Measurements from ENCODE around the gene PRCP. TPM values are rescaled to one million over a fixed set of nuclear protein-coding genes. Genes with fewer than 3 reads are reported as not detected.

PRCP gene
- total RNA-seq, 1 experiment from 2014 or later: 67.9 TPM

DNA sequence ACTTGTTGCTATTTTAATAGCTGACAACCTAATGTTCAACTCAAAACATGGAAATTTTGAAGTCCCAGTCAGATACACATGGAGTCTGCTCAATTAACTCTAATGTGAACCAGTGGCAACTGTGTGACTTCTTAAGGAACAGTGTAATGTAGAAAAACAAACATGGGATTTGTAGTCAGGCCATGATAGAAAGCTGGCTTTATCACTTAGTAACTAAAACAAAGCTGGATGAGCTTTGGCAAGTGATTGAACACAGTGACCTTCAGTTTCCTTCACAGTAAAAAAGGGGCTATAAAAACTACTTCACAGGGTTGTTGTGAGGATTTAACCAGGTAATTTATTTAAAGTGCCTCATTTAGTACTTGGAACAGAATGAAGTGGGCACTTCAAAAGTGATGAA is 62.6 kb downstream of the PRCP start:
- no peak for DNase-seq (ENCODE audit: extremely low read depth, low read depth)

DNA sequence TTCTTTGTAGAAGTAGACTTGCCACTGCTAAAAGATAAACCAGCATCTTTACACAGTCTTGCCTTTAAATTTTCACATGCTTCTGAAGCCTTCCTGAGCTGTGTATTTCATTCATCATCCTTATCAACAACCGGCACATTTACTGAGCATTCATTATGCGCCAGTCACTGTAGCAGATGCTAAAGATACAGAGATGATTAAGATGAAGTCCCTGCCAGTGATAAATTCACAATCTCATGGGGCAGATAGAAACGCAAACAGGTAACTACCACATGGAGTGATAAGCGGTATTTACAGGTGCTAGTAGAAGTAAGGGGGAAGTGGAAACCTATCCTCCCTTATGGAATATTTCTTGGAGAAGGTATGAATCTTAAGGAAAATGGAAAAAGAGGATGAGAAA is 67.2 kb downstream of the PRCP start:
- DNase-seq (ENCODE audit: extremely low read depth, low read depth): no peak

- no peak for DNase-seq (ENCODE audit: extremely low read depth, low read depth)
Observed at GRCh38 chr11:82831364-82831763, 68.9 kb downstream of the PRCP start.

DNA sequence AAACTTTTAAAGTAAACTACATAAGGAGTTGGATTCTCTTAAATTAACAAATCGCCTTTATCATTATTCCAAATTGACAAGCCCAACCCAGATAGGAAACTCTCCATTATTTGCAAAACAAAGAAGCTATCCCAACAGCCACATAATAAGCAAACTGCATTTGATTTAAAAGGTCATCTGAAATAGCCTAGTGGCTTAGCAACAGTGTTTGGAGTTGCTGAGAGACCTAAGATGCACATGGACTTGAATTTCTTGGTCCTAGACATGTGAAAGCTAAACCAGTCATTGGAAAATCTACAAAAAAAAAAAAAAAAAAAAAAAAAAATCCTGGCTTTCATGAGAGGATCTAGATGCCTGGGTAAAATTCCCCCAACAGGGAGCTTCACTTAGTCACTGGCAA is 69.5 kb downstream of the PRCP start:
- no peak for DNase-seq (ENCODE audit: extremely low read depth, low read depth)

GRCh38 chr11:82829101-82829500 is 71.1 kb downstream of the PRCP start:
- no peak for DNase-seq (ENCODE audit: extremely low read depth, low read depth)

DNA sequence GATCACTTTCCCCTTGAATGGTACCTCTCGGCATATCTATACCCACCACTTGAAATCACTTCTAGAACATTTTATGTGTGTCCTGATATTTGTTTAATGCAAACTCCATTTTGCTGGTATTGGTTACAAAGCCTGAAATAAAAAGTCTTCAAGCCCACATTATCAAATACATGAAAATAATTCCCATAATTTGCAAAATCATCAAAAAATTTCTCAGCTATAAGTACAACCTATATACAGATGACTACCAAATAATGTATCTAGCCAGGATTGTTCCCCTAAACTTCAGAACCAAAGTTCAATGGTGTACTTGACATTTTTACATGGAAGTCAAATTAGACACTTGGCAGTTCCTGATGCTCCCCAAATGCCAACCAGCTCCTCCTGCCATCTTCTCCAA is 71.8 kb downstream of the PRCP start:
- DNase-seq (ENCODE audit: extremely low read depth, low read depth): no peak

DNA sequence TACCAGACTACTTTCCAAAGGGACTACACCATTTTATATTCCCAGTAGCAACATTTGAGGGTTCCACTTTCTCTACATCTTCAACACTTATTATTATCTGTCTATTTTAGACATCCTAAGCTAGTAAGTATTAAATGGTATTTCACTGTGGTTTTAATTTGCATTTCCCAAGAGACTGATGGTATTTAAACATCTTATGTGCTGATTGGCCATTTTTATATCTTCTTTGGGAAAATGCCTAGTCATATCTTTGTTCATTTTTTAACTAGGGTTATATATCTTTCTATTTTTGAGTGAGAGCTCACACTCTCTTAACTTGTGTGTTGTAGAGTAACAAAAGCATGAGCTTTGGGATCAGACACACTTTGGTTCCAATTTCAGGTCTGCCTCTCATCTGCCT is 73.7 kb downstream of the PRCP start:
- DNase-seq (ENCODE audit: extremely low read depth, low read depth): no peak

GRCh38 chr11:82823647-82824619 is 76.3 kb downstream of the PRCP start:
- DNase-seq (ENCODE audit: extremely low read depth, low read depth): no peak

GRCh38 chr11:82818409-82819043 is 81.7 kb downstream of the PRCP start:
- no peak for DNase-seq (ENCODE audit: extremely low read depth, low read depth)

DNA sequence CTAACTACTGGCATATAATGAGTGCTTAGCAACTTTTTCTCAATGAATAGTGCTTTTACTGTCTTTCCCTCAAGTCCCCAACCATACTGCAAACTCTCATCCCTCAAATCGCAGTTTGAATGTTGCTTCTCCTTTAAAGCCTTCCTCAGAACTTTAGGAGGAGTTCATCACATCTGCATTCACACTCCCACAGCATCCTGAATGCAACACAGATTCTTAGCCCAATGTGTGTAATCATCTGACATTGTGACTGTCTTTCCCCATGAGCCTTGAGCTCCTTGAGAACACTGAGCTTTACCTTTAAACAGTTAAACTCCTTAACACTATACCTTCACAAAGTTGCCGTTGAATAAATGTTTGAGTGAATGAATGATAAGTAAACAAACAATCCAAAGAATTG is 84.8 kb downstream of the PRCP start:
- DNase-seq (ENCODE audit: extremely low read depth, low read depth): no peak

GRCh38 chr11:82814379-82814778 is 85.9 kb downstream of the PRCP start:
- DNase-seq (ENCODE audit: extremely low read depth, low read depth): no peak

GRCh38 chr11:82811369-82811768 is 88.9 kb downstream of the PRCP start:
- no peak for DNase-seq (ENCODE audit: extremely low read depth, low read depth)

DNA sequence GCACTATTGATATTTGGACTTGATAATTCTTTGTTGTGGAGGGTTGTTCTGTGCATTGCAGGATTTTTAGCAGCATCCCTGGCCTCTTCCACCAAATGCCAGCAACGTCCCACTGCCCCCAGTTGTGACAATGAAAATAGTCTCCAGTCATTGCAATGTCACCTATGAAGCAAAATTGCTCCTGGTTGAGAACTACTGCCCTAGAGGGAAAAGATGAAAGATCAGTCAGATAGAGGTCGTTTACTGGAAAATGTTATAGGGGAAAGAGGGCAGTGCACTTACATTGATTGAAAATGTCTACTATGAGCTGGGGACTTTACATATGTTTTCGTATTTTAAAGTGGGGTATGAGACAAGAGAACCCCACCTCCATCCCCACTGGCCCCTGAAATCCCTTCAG is 89.5 kb downstream of the PRCP start:
- DNase-seq (ENCODE audit: extremely low read depth, low read depth): no peak

DNA sequence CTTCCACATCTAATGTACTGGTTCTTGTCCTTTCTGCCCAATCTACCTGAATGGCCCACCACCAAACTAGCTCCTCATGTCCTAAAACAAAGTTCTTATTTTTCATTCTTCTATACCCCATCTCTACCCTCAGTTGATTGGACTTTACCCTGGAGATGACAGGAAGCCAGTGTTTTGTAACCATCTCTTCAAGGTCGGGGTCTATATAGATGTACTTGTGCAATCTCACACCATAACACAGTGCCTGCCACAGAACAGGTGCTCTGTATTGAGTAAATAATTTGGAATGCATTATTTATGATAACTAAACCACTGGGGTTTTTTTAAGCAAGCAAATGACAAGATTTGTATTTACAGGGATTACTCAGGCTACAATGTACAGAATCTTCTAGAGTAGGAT is 89.9 kb downstream of the PRCP start:
- no peak for DNase-seq (ENCODE audit: extremely low read depth, low read depth)

DNA sequence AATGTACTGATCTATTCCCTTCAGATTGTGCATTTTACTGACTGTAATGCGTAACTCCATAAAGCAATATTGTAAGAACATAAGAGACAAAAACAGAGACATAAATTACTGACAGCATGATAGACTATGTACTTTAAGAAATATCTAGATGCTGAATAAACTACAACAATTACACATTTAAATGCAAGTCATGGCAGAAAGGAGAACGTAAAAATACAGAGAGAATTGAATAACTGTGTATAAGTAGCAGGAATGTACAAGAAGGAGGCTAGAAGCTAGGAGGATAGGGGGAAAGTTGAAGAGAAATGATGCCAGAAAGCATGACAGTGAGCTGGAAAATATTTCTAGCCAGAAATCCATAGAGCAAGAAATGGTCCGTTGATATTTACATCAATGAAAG is 92.6 kb downstream of the PRCP start:
- no peak for DNase-seq (ENCODE audit: extremely low read depth, low read depth)

GRCh38 chr11:82802710-82803109 is 97.5 kb downstream of the PRCP start:
- no peak for DNase-seq (ENCODE audit: extremely low read depth, low read depth)

GRCh38 chr11:82796998-82797961 is 103.0 kb downstream of the PRCP start:
- no peak for DNase-seq (ENCODE audit: extremely low read depth, low read depth)

- no peak for DNase-seq (ENCODE audit: extremely low read depth, low read depth)
Observed at GRCh38 chr11:82794490-82794889, 105.7 kb downstream of the PRCP start.

- no peak for DNase-seq (ENCODE audit: extremely low read depth, low read depth)
Observed at GRCh38 chr11:82792822-82793569, 107.2 kb downstream of the PRCP start.

DNA sequence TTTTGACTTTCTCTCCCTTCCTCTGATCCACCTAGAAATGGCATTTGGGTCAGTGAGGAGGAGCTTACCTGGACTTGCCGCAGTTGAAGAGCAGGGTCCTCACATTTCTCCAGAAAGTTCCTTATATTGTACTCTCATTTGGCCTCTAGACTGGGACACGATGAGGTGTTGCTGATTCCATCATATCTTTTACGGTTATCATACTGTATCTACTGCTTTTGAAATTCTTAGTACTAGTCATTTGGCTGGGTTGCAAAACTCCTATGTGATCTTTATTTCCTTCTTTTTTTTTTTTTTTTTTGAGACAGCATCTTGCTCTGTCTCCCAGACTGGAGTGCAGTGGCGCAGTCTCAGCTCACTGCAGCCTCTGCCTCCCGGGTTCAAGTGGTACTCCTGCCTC is 107.9 kb downstream of the PRCP start:
- DNase-seq (ENCODE audit: extremely low read depth, low read depth): no peak

All from NCI-H460 (cell line).